HepG2 (cell line): ENCODE results near the gene ELP5. TPM values are rescaled to one million over a fixed set of nuclear protein-coding genes. Genes with fewer than 3 reads are reported as not detected.
A peak's percentile ranks its signal among the peaks of the same experiment; 100 is the strongest.

Experiments used
- GATA4 ChIP-seq: sonication (generic); IDR thresholded peaks from 2 replicates; pipeline ENCODE4 v1.6.1; 2016; ENCODE audit warnings: antibody characterized with exemption, low read depth, borderline replicate concordance
- IKZF4 ChIP-seq: sonication (generic); formaldehyde crosslinking; IDR thresholded peaks from 2 replicates; pipeline ENCODE4 v1.5.1; 2020; ENCODE audit warnings: borderline replicate concordance, mild to moderate bottlenecking, low read depth, missing genetic modification reagents; ENCODE audit errors: not compliant biosample characterization
- MXI1 ChIP-seq: IDR thresholded peaks from 3 replicates; pipeline ENCODE4 v1.6.1; 2012; ENCODE audit warnings: low read depth, low read length, inconsistent platforms, borderline replicate concordance
- RFXANK ChIP-seq: IDR thresholded peaks from 2 replicates; pipeline ENCODE4 v1.6.1; 2016
- ZFYVE20 ChIP-seq: sonication (generic); formaldehyde crosslinking; IDR thresholded peaks from 2 replicates; pipeline ENCODE4 v1.8.0; 2023; ENCODE audit warnings: low read depth, mild to moderate bottlenecking, moderate library complexity, missing genetic modification reagents, borderline replicate concordance
- ZMYM4 ChIP-seq: sonication (generic); formaldehyde crosslinking; IDR thresholded peaks from 2 replicates; pipeline ENCODE4 v1.8.1; 2023; ENCODE audit warnings: mild to moderate bottlenecking, missing genetic modification reagents
- ZNF788 ChIP-seq: sonication (generic); formaldehyde crosslinking; IDR thresholded peaks from 2 replicates; pipeline ENCODE4 v1.5.0; 2020; ENCODE audit warnings: mild to moderate bottlenecking, missing genetic modification reagents, borderline replicate concordance
- polyA plus RNA-seq, 8 experiments: library from polyadenylated mRNA; depleted of rRNA in 3 of 8; stranded (reverse) in 7 of 8; unstranded in 1 of 8; fragments of >200 nt; fragmentation: Illumina TruSeq in 4 of 8; extraction: Trizol in 4 of 8; gene quantifications; 2 replicates each; pipeline versions ENCODE4 v1.2.1 to v1.2.3, GENCODE V29; 2011 to 2016; ENCODE audit warnings: low read depth in 4 of 8, missing spikeins in 1 of 8, mixed read lengths in 1 of 8; ENCODE audit not compliant: insufficient read depth in 1 of 8
- total RNA-seq, 5 experiments: library from RNA; depleted of rRNA; stranded (reverse); fragments of >200 nt; fragmentation: Illumina TruSeq; extraction: Trizol; gene quantifications; 2 replicates each; pipeline ENCODE4 v1.2.3, GENCODE V29; 2016; ENCODE audit warnings: low read depth in 1 of 5
- TF ChIP-seq, protein P1 (sequence below): sonication (generic); formaldehyde crosslinking; IDR thresholded peaks from 2 replicates; pipeline ENCODE4 v1.8.1; 2023; ENCODE audit warnings: missing genetic modification reagents, mild to moderate bottlenecking, borderline replicate concordance
- TF ChIP-seq, protein P2 (sequence below): sonication (generic); formaldehyde crosslinking; IDR thresholded peaks from 2 replicates; pipeline ENCODE4 v1.5.1; 2020; ENCODE audit warnings: missing genetic modification reagents, mild to moderate bottlenecking, borderline replicate concordance
- TF ChIP-seq, protein P3 (sequence below): sonication (generic); formaldehyde crosslinking; IDR thresholded peaks from 2 replicates; pipeline ENCODE4 v1.4.0; 2020; ENCODE audit warnings: missing genetic modification reagents, borderline replicate concordance
- TF ChIP-seq, protein P4 (sequence below): sonication (generic); formaldehyde crosslinking; IDR thresholded peaks from 2 replicates; pipeline ENCODE4 v1.9.0; 2021; ENCODE audit warnings: missing genetic modification reagents, mild to moderate bottlenecking, borderline replicate concordance
- TF ChIP-seq, protein P5 (sequence below): sonication (generic); formaldehyde crosslinking; conservative IDR thresholded peaks from 2 replicates; pipeline ENCODE4 v1.8.1; 2023; ENCODE audit warnings: missing genetic modification reagents
- TF ChIP-seq, protein P6 (sequence below): sonication (generic); formaldehyde crosslinking; IDR thresholded peaks from 2 replicates; pipeline ENCODE4 v1.4.0; 2020; ENCODE audit warnings: missing genetic modification reagents

ELP5 gene
- total and polyA plus RNA-seq, 2 of the 13 experiments (the other 11 are each of a cell fraction or from before 2014, with no cell fraction given) = 67.6 to 69.8 TPM

DNA sequence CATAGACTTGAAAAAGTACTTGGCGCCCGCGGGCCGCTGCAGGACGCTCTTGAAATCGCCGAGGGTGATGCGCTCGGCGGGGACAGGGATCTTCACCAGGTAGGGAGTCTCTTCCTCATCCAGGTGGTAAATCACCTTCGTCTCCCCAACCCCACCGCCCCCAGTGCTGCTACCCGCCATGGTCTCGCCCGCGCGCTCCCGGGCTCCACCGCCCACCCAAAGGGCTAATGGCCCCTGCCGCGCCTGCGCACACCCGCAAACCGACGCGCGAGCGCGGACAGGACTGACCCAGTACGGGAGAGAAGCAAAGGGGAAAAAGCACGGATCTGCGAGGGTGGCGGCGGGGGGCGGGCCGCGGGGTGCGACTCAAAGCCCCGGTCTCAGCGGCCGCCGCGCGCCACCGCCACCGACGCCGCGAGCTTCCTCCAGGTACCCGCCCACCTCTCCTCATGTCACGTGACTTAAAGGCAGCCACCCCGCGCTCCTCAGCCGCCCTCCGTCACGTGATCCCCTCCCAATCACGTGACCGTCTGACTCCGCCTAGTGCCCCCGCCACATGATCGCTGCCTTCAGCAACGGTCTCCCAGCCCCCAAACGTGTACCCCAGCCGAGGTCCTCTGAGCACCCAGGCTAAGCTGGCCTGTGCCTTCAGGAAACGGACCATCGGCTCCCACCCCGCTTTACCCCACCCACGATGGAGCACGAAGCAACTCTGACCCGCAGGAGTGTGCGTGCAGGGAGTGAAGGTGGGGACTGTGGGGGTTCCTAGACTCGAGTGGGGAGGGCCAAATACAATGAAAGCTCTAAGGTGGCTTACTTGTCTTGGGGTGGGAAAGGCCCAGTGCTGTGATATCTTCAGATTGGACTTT lies 17.7 kb upstream of the ELP5 start, which contains the start of gene DVL2 (continued):
- no peak; the same call in 2 of the 3 replicates for TF ChIP-seq MXI1
- peak; percentile 90 for TF ChIP-seq ZNF788 (CRISPR knock-in tag)
- TF ChIP-seq ZMYM4 (CRISPR knock-in tag) = no peak; the same call in none of the 2 replicates
- peak; percentile 64 for TF ChIP-seq IKZF4 (CRISPR knock-in tag)
- TF ChIP-seq, protein P1, sequence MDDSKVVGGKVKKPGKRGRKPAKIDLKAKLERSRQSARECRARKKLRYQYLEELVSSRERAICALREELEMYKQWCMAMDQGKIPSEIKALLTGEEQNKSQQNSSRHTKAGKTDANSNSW (CRISPR knock-in tag) = peak; percentile 66; the same call in 1 of the 2 replicates
- no peak for TF ChIP-seq GATA4
- TF ChIP-seq, protein P2, sequence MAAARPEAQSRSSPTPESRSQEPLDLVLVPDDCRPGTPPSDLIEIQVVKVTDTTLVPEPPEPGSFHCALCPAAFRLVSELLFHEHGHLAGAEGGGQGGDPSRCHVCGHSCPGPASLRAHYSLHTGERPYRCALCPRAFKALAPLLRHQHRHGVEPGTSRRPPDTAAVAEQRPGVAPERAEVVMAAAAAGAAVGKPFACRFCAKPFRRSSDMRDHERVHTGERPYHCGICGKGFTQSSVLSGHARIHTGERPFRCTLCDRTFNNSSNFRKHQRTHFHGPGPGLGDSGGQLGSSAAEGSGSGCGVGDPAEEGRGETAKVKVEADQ (CRISPR knock-in tag) = peak; percentile 67; the same call in 1 of the 2 replicates
- no peak for TF ChIP-seq RFXANK (CRISPR knock-in tag)
- TF ChIP-seq, protein P3, sequence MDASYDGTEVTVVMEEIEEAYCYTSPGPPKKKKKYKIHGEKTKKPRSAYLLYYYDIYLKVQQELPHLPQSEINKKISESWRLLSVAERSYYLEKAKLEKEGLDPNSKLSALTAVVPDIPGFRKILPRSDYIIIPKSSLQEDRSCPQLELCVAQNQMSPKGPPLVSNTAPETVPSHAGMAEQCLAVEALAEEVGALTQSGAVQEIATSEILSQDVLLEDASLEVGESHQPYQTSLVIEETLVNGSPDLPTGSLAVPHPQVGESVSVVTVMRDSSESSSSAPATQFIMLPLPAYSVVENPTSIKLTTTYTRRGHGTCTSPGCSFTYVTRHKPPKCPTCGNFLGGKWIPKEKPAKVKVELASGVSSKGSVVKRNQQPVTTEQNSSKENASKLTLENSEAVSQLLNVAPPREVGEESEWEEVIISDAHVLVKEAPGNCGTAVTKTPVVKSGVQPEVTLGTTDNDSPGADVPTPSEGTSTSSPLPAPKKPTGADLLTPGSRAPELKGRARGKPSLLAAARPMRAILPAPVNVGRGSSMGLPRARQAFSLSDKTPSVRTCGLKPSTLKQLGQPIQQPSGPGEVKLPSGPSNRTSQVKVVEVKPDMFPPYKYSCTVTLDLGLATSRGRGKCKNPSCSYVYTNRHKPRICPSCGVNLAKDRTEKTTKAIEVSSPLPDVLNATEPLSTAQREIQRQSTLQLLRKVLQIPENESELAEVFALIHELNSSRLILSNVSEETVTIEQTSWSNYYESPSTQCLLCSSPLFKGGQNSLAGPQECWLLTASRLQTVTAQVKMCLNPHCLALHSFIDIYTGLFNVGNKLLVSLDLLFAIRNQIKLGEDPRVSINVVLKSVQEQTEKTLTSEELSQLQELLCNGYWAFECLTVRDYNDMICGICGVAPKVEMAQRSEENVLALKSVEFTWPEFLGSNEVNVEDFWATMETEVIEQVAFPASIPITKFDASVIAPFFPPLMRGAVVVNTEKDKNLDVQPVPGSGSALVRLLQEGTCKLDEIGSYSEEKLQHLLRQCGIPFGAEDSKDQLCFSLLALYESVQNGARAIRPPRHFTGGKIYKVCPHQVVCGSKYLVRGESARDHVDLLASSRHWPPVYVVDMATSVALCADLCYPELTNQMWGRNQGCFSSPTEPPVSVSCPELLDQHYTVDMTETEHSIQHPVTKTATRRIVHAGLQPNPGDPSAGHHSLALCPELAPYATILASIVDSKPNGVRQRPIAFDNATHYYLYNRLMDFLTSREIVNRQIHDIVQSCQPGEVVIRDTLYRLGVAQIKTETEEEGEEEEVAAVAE (CRISPR knock-in tag) = peak; percentile 67; the same call in 1 of the 2 replicates
- no peak for TF ChIP-seq ZFYVE20
- TF ChIP-seq, protein P4, sequence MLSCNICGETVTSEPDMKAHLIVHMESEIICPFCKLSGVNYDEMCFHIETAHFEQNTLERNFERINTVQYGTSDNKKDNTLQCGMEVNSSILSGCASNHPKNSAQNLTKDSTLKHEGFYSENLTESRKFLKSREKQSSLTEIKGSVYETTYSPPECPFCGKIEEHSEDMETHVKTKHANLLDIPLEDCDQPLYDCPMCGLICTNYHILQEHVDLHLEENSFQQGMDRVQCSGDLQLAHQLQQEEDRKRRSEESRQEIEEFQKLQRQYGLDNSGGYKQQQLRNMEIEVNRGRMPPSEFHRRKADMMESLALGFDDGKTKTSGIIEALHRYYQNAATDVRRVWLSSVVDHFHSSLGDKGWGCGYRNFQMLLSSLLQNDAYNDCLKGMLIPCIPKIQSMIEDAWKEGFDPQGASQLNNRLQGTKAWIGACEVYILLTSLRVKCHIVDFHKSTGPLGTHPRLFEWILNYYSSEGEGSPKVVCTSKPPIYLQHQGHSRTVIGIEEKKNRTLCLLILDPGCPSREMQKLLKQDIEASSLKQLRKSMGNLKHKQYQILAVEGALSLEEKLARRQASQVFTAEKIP (CRISPR knock-in tag) = no peak
- TF ChIP-seq, protein P5, sequence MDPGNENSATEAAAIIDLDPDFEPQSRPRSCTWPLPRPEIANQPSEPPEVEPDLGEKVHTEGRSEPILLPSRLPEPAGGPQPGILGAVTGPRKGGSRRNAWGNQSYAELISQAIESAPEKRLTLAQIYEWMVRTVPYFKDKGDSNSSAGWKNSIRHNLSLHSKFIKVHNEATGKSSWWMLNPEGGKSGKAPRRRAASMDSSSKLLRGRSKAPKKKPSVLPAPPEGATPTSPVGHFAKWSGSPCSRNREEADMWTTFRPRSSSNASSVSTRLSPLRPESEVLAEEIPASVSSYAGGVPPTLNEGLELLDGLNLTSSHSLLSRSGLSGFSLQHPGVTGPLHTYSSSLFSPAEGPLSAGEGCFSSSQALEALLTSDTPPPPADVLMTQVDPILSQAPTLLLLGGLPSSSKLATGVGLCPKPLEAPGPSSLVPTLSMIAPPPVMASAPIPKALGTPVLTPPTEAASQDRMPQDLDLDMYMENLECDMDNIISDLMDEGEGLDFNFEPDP = no peak
- TF ChIP-seq, protein P6, sequence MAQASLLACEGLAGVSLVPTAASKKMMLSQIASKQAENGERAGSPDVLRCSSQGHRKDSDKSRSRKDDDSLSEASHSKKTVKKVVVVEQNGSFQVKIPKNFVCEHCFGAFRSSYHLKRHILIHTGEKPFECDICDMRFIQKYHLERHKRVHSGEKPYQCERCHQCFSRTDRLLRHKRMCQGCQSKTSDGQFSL (CRISPR knock-in tag) = peak; percentile 86
